ENCODE results near the gene ATP6V1G1. TPM values are rescaled to one million over a fixed set of nuclear protein-coding genes. Genes with fewer than 3 reads are reported as not detected.

ATP6V1G1 gene
- polyA plus RNA-seq, 1 experiment: 138 TPM

- DNase-seq (ENCODE audit: low read depth, low spot score): no peak
- TF ChIP-seq CTCF (IDR thresholded peaks at IDR 0.05; ENCODE audit: low read depth, low read length): no peak
- H3K27ac ChIP-seq (ENCODE audit: low read depth, low read length): no peak overlapping the region
- POLR2A ChIA-PET: interaction anchor here (0.7 kb wide), 1 partner anchor 8 kb away, joined by 4 read pairs; no protein-coding TSS in a partner anchor
- H3K4me3 ChIP-seq (ENCODE audit: low read depth, low read length): no peak overlapping the region
- CTCF ChIA-PET: interaction anchor here (1.1 kb wide), 1 partner anchor 115 kb away, joined by 8 read pairs; no protein-coding TSS in a partner anchor
- peaks cover 9% of the 10 kb centered on the region for H3K9me3 ChIP-seq (ENCODE audit: control insufficient read depth, insufficient read depth, low read length)
- H3K27me3 ChIP-seq (ENCODE audit: control insufficient read depth, insufficient read depth, low read length): no peaks in the 10 kb centered on the region
These were observed 15.7 kb downstream of the ATP6V1G1 start for GRCh38 chr9:114603248-114603647.

GRCh38 chr9:114604989-114605388 lies 17.4 kb downstream of the ATP6V1G1 start:
- H3K4me3 ChIP-seq (ENCODE audit: low read depth, low read length): no peak overlapping the region
- POLR2A ChIA-PET: no interaction called here

GRCh38 chr9:114606068-114606467 lies 18.5 kb downstream of the ATP6V1G1 start:
- POLR2A ChIA-PET: interaction anchor here (1.4 kb wide), 1 partner anchor 18 kb away, joined by 8 read pairs; the partner anchor contains the start of gene ATP6V1G1
- no peaks in the 10 kb centered on the region for H3K27me3 ChIP-seq (ENCODE audit: control insufficient read depth, insufficient read depth, low read length)
- DNase-seq (ENCODE audit: low read depth, low spot score): no peak
- CTCF ChIA-PET: interaction anchor here (0.9 to 3.3 kb wide), 5 partner anchors 14 to 408 kb away, joined by 3 to 15 read pairs (median 5); no protein-coding TSS in a partner anchor
- H3K9me3 ChIP-seq (ENCODE audit: control insufficient read depth, insufficient read depth, low read length): peaks cover 3% of the 10 kb centered on the region
- no peak for TF ChIP-seq CTCF (IDR thresholded peaks at IDR 0.05; ENCODE audit: low read depth, low read length)
- H3K27ac ChIP-seq (ENCODE audit: low read depth, low read length): no peak overlapping the region
- H3K4me3 ChIP-seq (ENCODE audit: low read depth, low read length): no peak overlapping the region

More at GRCh38 chr9:114604989-114605388, 17.4 kb downstream of the ATP6V1G1 start:
- Histone ChIP-seq H3K27me3 (ENCODE audit: control insufficient read depth, insufficient read depth, low read length) (no peaks in the 10 kb centered on the region), H3K27ac (ENCODE audit: low read depth, low read length) (no peak overlapping the region), H3K9me3 (ENCODE audit: control insufficient read depth, insufficient read depth, low read length) (peaks cover 9% of the 10 kb centered on the region)
- no peak for DNase-seq (ENCODE audit: low read depth, low spot score)
- TF ChIP-seq CTCF (IDR thresholded peaks at IDR 0.05; ENCODE audit: low read depth, low read length): no peak
- CTCF ChIA-PET: interaction anchor here (0.7 to 3.3 kb wide), 2 partner anchors 134 to 200 kb away, joined by 3 to 15 read pairs; no protein-coding TSS in a partner anchor

GRCh38 chr9:114606597-114607207 lies 19.1 kb downstream of the ATP6V1G1 start:
- POLR2A ChIA-PET: interaction anchor here (0.6 to 1.4 kb wide), 2 partner anchors 16 to 19 kb away, joined by 3 to 8 read pairs; partner anchors contain the start of gene ATP6V1G1
- no peak for DNase-seq (ENCODE audit: low read depth, low spot score)
- TF ChIP-seq CTCF (IDR thresholded peaks at IDR 0.05; ENCODE audit: low read depth, low read length): no peak
- H3K27ac ChIP-seq (ENCODE audit: low read depth, low read length): no peak overlapping the region
- H3K9me3 ChIP-seq (ENCODE audit: control insufficient read depth, insufficient read depth, low read length): no peaks in the 10 kb centered on the region; the same call in 1 of the 2 replicates
- no peak overlapping the region for H3K4me3 ChIP-seq (ENCODE audit: low read depth, low read length)
- no peaks in the 10 kb centered on the region for H3K27me3 ChIP-seq (ENCODE audit: control insufficient read depth, insufficient read depth, low read length)
- CTCF ChIA-PET: interaction anchor here (0.5 to 3.3 kb wide), 6 partner anchors 14 to 408 kb away, joined by 3 to 15 read pairs (median 6); no protein-coding TSS in a partner anchor
